H1 (cell line): ENCODE data around the gene NAB1. TPM values are rescaled to one million over a fixed set of nuclear protein-coding genes. Genes with fewer than 3 reads are reported as not detected.
A peak's percentile ranks its signal among the peaks of the same experiment; 100 is the strongest.

ENCODE experiments used
- CTCF ChIA-PET: fragments of 300-600 bp; sonication (Branson Sonifier 250); formaldehyde crosslinking; loops from one replicate; lab custom pipeline; 2021; ENCODE audit not compliant: partially characterized antibody; lab: Charles Lee
- POLR2A ChIA-PET: fragments of 300-600 bp; sonication (Branson Sonifier 250); formaldehyde crosslinking; loops from one replicate; lab custom pipeline; 2021; ENCODE audit warnings: inconsistent platforms; ENCODE audit not compliant: partially characterized antibody; lab: Charles Lee
- DNase-seq, 2 experiments: peaks; one replicate each; pipeline versions ENCODE4 v3.0.0 to v3.0.0-alpha.2; 2010 to 2022; ENCODE audit warnings: low spot score in 2 of 2, low read depth in 1 of 2, mixed read lengths in 1 of 2
- FAIRE-seq: peaks from 2 replicates; lab custom pipeline; 2011; peaks lifted over from hg19 to GRCh38; lab: Jason Lieb, UNC
- H2AFZ ChIP-seq: 2 replicates; pipeline ENCODE4 v1.8.1; 2012; ENCODE audit warnings: low read length, inconsistent platforms
- H2AK5ac ChIP-seq: 2 replicates; pipeline ENCODE4 v1.6.1; 2013; ENCODE audit warnings: low read depth, low read length
- H2BK120ac ChIP-seq: replicated peaks from 2 replicates; pipeline ENCODE3; 2013; ENCODE audit warnings: low read depth, low read length, inconsistent platforms
- H2BK12ac ChIP-seq: 2 replicates; pipeline ENCODE4 v1.6.1; 2013; ENCODE audit warnings: low read depth, low read length
- H2BK15ac ChIP-seq: 2 replicates; pipeline ENCODE4 v1.6.1; 2013; ENCODE audit warnings: low read length
- H2BK20ac ChIP-seq: 2 replicates; pipeline ENCODE4 v1.6.1; 2013; ENCODE audit warnings: low read length
- H2BK5ac ChIP-seq: 2 replicates; pipeline ENCODE4 v1.6.1; 2013; ENCODE audit warnings: low read depth, low read length
- H3K14ac ChIP-seq: 2 replicates; pipeline ENCODE4 v1.6.1; 2013; ENCODE audit warnings: inconsistent platforms; ENCODE audit not compliant: insufficient read length
- H3K18ac ChIP-seq: 2 replicates; pipeline ENCODE4 v1.6.1; 2013; ENCODE audit warnings: low read length; ENCODE audit errors: extremely low read depth
- H3K23ac ChIP-seq: 2 replicates; pipeline ENCODE4 v1.6.1; 2013; ENCODE audit warnings: inconsistent platforms; ENCODE audit not compliant: insufficient read length
- H3K23me2 ChIP-seq: 2 replicates; pipeline ENCODE4 v1.6.1; 2013; ENCODE audit warnings: low read depth, low read length
- H3K27ac ChIP-seq: 2 replicates; pipeline ENCODE4 v1.6.1; 2011; ENCODE audit warnings: low read depth, low read length, inconsistent platforms
- H3K27me3 ChIP-seq, 4 experiments: replicated peaks in 1 of 4; 1 replicate in 1 of 4; 2 replicates in 3 of 4; pipeline versions ENCODE4 v1.6.1 to v1.8.1; 2011 to 2013; ENCODE audit warnings: low read length in 3 of 4, mild to moderate bottlenecking in 3 of 4, inconsistent platforms in 2 of 4, mixed read lengths in 2 of 4, moderate library complexity in 1 of 4; ENCODE audit not compliant: control insufficient read depth in 3 of 4, insufficient read depth in 3 of 4; ENCODE audit errors: extremely low read depth in 1 of 4
- H3K36me3 ChIP-seq, 4 experiments: 2 replicates each; pipeline versions ENCODE4 v1.6.1 to v1.8.1; 2011 to 2013; ENCODE audit warnings: mild to moderate bottlenecking in 4 of 4, low read length in 3 of 4, moderate library complexity in 2 of 4, control low read depth in 1 of 4, inconsistent platforms in 1 of 4; ENCODE audit not compliant: insufficient read depth in 4 of 4, control insufficient read depth in 2 of 4
- H3K4ac ChIP-seq: replicated peaks from 2 replicates; pipeline ENCODE3; 2013; ENCODE audit warnings: low read length, low read depth, mixed read lengths, inconsistent platforms; ENCODE audit not compliant: insufficient read length
- H3K4me1 ChIP-seq, 4 experiments: replicated peaks in 1 of 4; 1 replicate in 1 of 4; 2 replicates in 3 of 4; pipeline versions ENCODE4 v1.6.1 to v1.8.1; 2011 to 2013; ENCODE audit warnings: low read length in 3 of 4, inconsistent platforms in 2 of 4, mixed read lengths in 1 of 4; ENCODE audit not compliant: insufficient read depth in 4 of 4, control insufficient read depth in 3 of 4
- H3K4me2 ChIP-seq, 2 experiments: 2 replicates each; pipeline versions ENCODE4 v1.6.1 to v1.8.1; 2011 to 2013; ENCODE audit warnings: low read depth in 2 of 2, low read length in 2 of 2, control low read depth in 1 of 2, inconsistent platforms in 1 of 2, mild to moderate bottlenecking in 1 of 2; ENCODE audit not compliant: insufficient read depth in 1 of 2
- H3K4me3 ChIP-seq, 4 experiments: fragments of 200-600, 300-600 bp in 1 of 4; sonication (generic), shearing (Covaris generic), sonication (Bioruptor Twin) in 1 of 4; 2 replicates each; pipeline versions ENCODE4 v1.5.1 to v1.8.1; 2011 to 2016; ENCODE audit warnings: low read length in 4 of 4, low read depth in 3 of 4, control low read depth in 2 of 4, inconsistent platforms in 2 of 4, mild to moderate bottlenecking in 2 of 4, mixed read lengths in 1 of 4, moderate library complexity in 1 of 4; ENCODE audit not compliant: insufficient read depth in 2 of 4; ENCODE audit errors: extremely low read depth in 1 of 4
- H3K56ac ChIP-seq: replicated peaks from 2 replicates; pipeline ENCODE3; 2013; ENCODE audit warnings: low read depth, mild to moderate bottlenecking, mixed read lengths, low read length, inconsistent platforms; ENCODE audit not compliant: insufficient read length
- H3K79me1 ChIP-seq: 2 replicates; pipeline ENCODE4 v1.6.1; 2013; ENCODE audit warnings: low read depth, low read length, control low read depth
- H3K79me2 ChIP-seq, 2 experiments: 2 replicates each; pipeline versions ENCODE4 v1.6.1 to v1.8.1; 2012 to 2013; ENCODE audit warnings: low read length in 2 of 2, mild to moderate bottlenecking in 2 of 2, inconsistent platforms in 1 of 2; ENCODE audit not compliant: insufficient read depth in 2 of 2, control insufficient read depth in 1 of 2
- H3K9ac ChIP-seq, 4 experiments: replicated peaks in 1 of 4; 1 replicate in 1 of 4; 2 replicates in 3 of 4; pipeline versions ENCODE4 v1.6.1 to v1.8.1; 2011 to 2013; ENCODE audit warnings: low read depth in 3 of 4, low read length in 3 of 4, control low read depth in 2 of 4, mild to moderate bottlenecking in 2 of 4, moderate library complexity in 2 of 4, inconsistent platforms in 1 of 4; ENCODE audit errors: extremely low read depth in 1 of 4
- H3K9me3 ChIP-seq, 2 experiments: 2 replicates each; pipeline versions ENCODE4 v1.6.1 to v1.8.1; 2012 to 2013; ENCODE audit warnings: mild to moderate bottlenecking in 2 of 2, moderate library complexity in 2 of 2, control low read depth in 1 of 2, inconsistent platforms in 1 of 2, low read depth in 1 of 2, low read length in 1 of 2, mixed read lengths in 1 of 2; ENCODE audit not compliant: insufficient read depth in 2 of 2
- H4K20me1 ChIP-seq, 2 experiments: replicated peaks in 1 of 2; 2 replicates each; pipeline versions ENCODE3 to v1.8.1; 2011 to 2013; ENCODE audit warnings: inconsistent platforms in 2 of 2, low read length in 2 of 2, mild to moderate bottlenecking in 1 of 2; ENCODE audit not compliant: insufficient read depth in 2 of 2, control insufficient read depth in 1 of 2
- H4K5ac ChIP-seq: 2 replicates; pipeline ENCODE4 v1.6.1; 2013; ENCODE audit warnings: low read length, low read depth, mixed read lengths, inconsistent platforms; ENCODE audit not compliant: insufficient read length
- H4K8ac ChIP-seq: 2 replicates; pipeline ENCODE4 v1.8.0; 2013; ENCODE audit warnings: mild to moderate bottlenecking, moderate library complexity, low read length, inconsistent platforms; ENCODE audit not compliant: insufficient read depth; ENCODE audit errors: extremely low read depth
- H4K91ac ChIP-seq: replicated peaks from 2 replicates; pipeline ENCODE3; 2013; ENCODE audit warnings: low read length, mixed read lengths, inconsistent platforms; ENCODE audit not compliant: insufficient read length
- BACH1 ChIP-seq: IDR thresholded peaks from 2 replicates; pipeline ENCODE4 v1.6.1; 2012; ENCODE audit warnings: low read length, improper control_type of control experiment
- CREB1 ChIP-seq: IDR thresholded peaks from 2 replicates; pipeline ENCODE4 v1.6.1; 2012; ENCODE audit warnings: inconsistent platforms
- EGR1 ChIP-seq: IDR thresholded peaks from 2 replicates; pipeline ENCODE4 v1.6.1; 2011; ENCODE audit warnings: low read depth, low read length, borderline replicate concordance
- JUN ChIP-seq: IDR thresholded peaks from 2 replicates; pipeline ENCODE4 v1.6.1; 2011; ENCODE audit warnings: low read depth, mild to moderate bottlenecking, improper control_type of control experiment, low read length
- KDM5A ChIP-seq: fragments of 200-600 bp; IDR thresholded peaks from 2 replicates; pipeline ENCODE4 v1.7.1; 2012; ENCODE audit warnings: mild to moderate bottlenecking, low read length, inconsistent platforms, mixed read lengths
- NANOG ChIP-seq: IDR thresholded peaks from 2 replicates; pipeline ENCODE4 v1.6.1; 2011; ENCODE audit warnings: low read length, low read depth, mild to moderate bottlenecking, inconsistent platforms; ENCODE audit not compliant: insufficient read depth, poor library complexity, severe bottlenecking
- RAD21 ChIP-seq, 2 experiments: IDR thresholded peaks in 1 of 2; conservative IDR thresholded peaks in 1 of 2; 2 replicates each; pipeline ENCODE4 v1.6.1; 2011; ENCODE audit warnings: low read depth in 2 of 2, low read length in 2 of 2, improper control_type of control experiment in 1 of 2, inconsistent platforms in 1 of 2, mild to moderate bottlenecking in 1 of 2, moderate library complexity in 1 of 2
- RXRA ChIP-seq: IDR thresholded peaks from 2 replicates; pipeline ENCODE4 v1.6.1; 2011; ENCODE audit warnings: low read depth, mild to moderate bottlenecking, low read length, moderate library complexity; ENCODE audit not compliant: insufficient read depth
- SRF ChIP-seq: IDR thresholded peaks from 2 replicates; pipeline ENCODE4 v1.6.1; 2011; ENCODE audit warnings: mild to moderate bottlenecking, low read depth, low read length, moderate library complexity
- WGBS, 2 experiments: shearing (Covaris generic) in 1 of 2; methylation state at CpG; one replicate each; pipeline versions ENCODE4 v1.1.6 to v1.1.7; 2013 to 2015; ENCODE audit warnings: low lambda C conversion rate in 2 of 2, mixed read lengths in 2 of 2, inconsistent platforms in 1 of 2, low coverage in 1 of 2, missing lambda C conversion rate in 1 of 2; ENCODE audit not compliant: insufficient replicate concordance in 2 of 2, insufficient coverage in 1 of 2, insufficient read length in 1 of 2; ENCODE audit errors: extremely low coverage in 1 of 2, missing lambda C conversion rate in 1 of 2; 5-methylcytosine and 5-hydroxymethylcytosine counted together
- polyA plus RNA-seq, 7 experiments: library from polyadenylated mRNA; depleted of rRNA in 3 of 7; stranded (reverse) in 5 of 7; unstranded in 2 of 7; fragments of >200 nt in 5 of 7; fragments of 200-250 nt in 2 of 7; gene quantifications; 1 replicate in 5 of 7; 2 replicates in 1 of 7; 4 replicates in 1 of 7; pipeline versions ENCODE4 v1.2.1 to v1.2.3, GENCODE V29; 2011 to 2013; ENCODE audit warnings: missing spikeins in 2 of 7, mixed read lengths in 2 of 7
- total RNA-seq: library from RNA; stranded (reverse); fragmentation: NEBNext Ultra II Directional; extraction: Animal tissue kit (Norgen Biotek cat#: 25700); gene quantifications from 2 replicates; pipeline ENCODE4 v1.2.1, GENCODE V29; 2021
- TF ChIP-seq, protein P1 (sequence below): IDR thresholded peaks from 2 replicates; pipeline ENCODE4 v1.6.1; 2012; ENCODE audit warnings: inconsistent platforms
- TF ChIP-seq, protein P2 (sequence below): IDR thresholded peaks from 2 replicates; pipeline ENCODE4 v1.6.1; 2012; ENCODE audit warnings: inconsistent platforms

The NAB1 gene
- total and polyA plus RNA-seq, 2 of the 8 experiments (the other 6 are each of a cell fraction or from before 2014, with no cell fraction given) = 8.5 to 28.6 TPM

DNA sequence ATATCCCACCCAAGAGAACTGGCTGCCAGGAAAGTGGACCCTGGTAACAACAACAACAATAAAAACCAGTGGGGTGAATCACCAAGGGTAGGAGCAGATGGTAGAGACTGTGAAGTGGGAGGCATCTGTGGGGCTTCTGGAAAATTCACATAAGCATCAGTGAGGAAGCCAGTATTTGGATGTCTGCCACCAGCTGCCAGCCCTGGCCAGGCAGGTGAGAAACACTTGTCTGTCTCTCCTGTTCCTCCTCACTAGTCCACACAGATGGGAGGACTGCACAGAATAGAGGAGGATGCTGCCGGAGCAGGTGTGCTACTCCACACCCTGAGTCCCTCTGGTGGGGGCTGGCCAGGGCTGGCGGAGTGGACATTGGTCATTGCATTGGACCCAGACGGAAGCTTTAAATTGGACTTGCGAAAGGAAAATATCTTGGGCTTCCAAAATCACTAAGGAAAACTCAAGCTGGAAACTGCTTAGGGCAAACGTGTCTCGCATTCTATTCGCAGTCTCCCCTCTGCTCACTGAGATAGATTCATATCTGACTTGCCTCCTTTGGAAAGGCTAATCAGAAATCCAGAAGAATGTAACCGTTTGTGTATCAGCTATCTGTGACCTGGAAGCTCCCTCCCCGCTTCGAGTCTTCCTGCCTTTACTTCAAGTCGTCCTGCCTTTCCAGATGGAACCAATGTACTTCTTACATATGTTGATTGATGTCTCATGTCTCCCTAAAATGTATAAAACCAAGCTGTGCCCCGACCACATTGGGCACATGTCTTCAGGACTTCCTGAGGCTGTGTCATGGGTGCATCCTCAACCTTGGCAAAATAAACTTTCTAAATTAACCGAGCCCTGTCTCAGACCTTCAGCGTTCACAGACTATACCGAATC, 69.1 kb downstream of the NAB1 start:
- H3K27ac ChIP-seq = no peak overlapping the region
- no peak overlapping the region for H3K9ac ChIP-seq
- no peak for DNase-seq
- H3K14ac ChIP-seq = no peak overlapping the region
- no peaks in the 10 kb centered on the region for H3K79me2 ChIP-seq
- CTCF ChIA-PET = interaction anchor here (1.8 kb wide), 1 partner anchor 10 kb away, joined by 5 read pairs; no protein-coding TSS in a partner anchor
- no peak overlapping the region for H2BK12ac ChIP-seq
- no peaks in the 10 kb centered on the region for H3K4me1 ChIP-seq
- no peak overlapping the region for H3K23ac ChIP-seq
- H3K23me2 ChIP-seq = no peaks in the 10 kb centered on the region; the same call in 1 of the 2 replicates
- H3K18ac ChIP-seq = no peak overlapping the region
- no peak overlapping the region for H2BK20ac ChIP-seq
- H4K20me1 ChIP-seq = no peaks in the 10 kb centered on the region
- H4K91ac ChIP-seq = no peak overlapping the region
- H2BK15ac ChIP-seq = no peak overlapping the region
- H3K4ac ChIP-seq = no peak overlapping the region
- no peak for FAIRE-seq
- no peak overlapping the region for H4K8ac ChIP-seq
- no peak overlapping the region for H2AK5ac ChIP-seq
- H3K4me2 ChIP-seq = no peak overlapping the region
- no peak overlapping the region for H3K4me3 ChIP-seq
- H3K36me3 ChIP-seq = no peaks in the 10 kb centered on the region
- POLR2A ChIA-PET = no interaction called here
- H4K5ac ChIP-seq = no peak overlapping the region
- no peaks in the 10 kb centered on the region for H3K9me3 ChIP-seq
- H3K79me1 ChIP-seq = no peaks in the 10 kb centered on the region
- H2BK5ac ChIP-seq = no peak overlapping the region
- H3K56ac ChIP-seq = no peak overlapping the region
- 87% methylated on average over 15 of the region's 15 CpGs; no CpG with 5 or more reads in 1 of the 2 experiments for WGBS, 2 experiments
- H3K27me3 ChIP-seq = no peaks in the 10 kb centered on the region
- H2AFZ ChIP-seq = 0 out of 2 replicates have a peak overlapping the region, but pooled peaks have one; percentile 4
- H2BK120ac ChIP-seq = no peak overlapping the region
- TF ChIP-seq JUN (no peak), KDM5A (no peak), RXRA (no peak), BACH1 (no peak), RAD21 (IDR thresholded peaks at IDR 0.05 in 1 of 2, conservative IDR thresholded peaks at IDR 0.05 in 1 of 2; ENCODE audit: low read depth in 2 of 2, low read length in 2 of 2) (no peak), NANOG (no peak), SRF (no peak), EGR1 (no peak), CREB1 (no peak)
- TF ChIP-seq, protein P1, sequence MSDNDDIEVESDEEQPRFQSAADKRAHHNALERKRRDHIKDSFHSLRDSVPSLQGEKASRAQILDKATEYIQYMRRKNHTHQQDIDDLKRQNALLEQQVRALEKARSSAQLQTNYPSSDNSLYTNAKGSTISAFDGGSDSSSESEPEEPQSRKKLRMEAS = no peak
- TF ChIP-seq, protein P2, sequence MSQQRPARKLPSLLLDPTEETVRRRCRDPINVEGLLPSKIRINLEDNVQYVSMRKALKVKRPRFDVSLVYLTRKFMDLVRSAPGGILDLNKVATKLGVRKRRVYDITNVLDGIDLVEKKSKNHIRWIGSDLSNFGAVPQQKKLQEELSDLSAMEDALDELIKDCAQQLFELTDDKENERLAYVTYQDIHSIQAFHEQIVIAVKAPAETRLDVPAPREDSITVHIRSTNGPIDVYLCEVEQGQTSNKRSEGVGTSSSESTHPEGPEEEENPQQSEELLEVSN = no peak
